ENCODE measurements around the gene OPRD1.

DNA sequence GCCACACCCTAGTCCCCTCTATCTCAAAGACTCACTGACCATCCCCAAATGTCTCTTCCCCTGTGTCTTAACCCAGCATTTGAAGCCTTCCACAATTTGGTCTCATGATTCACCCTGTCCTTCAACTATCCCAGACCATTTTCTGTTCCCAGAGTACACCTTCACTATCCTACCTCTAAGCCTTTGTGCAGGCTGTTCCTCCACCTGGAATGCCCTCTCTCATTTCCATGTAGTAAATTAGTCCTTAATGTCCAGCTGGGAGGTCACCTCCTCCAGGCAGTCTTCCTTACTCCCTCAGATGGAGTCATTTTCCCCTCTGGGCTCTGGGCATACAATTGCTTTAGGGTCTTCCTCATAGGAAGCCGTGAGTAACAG is 71.3 kb downstream of the OPRD1 start:
- no peak for TF ChIP-seq POLR2A (IDR thresholded peaks at IDR 0.05)
- no peak for TF ChIP-seq CTCF (IDR thresholded peaks at IDR 0.05)

All from lower leg skin (tissue), 3 donors.